Non-pigmented ciliary epithelial cell (primary cell): ENCODE measurements around the gene PTK6.

ENCODE experiments used
- DNase-seq: peaks from one replicate; pipeline ENCODE4 v3.0.0-alpha.2; 2010; ENCODE audit warnings: low read depth

Gene PTK6

GRCh38 chr20:63557481-63557891, 20.3 kb upstream of the PTK6 start:
- DNase-seq = no peak

DNA sequence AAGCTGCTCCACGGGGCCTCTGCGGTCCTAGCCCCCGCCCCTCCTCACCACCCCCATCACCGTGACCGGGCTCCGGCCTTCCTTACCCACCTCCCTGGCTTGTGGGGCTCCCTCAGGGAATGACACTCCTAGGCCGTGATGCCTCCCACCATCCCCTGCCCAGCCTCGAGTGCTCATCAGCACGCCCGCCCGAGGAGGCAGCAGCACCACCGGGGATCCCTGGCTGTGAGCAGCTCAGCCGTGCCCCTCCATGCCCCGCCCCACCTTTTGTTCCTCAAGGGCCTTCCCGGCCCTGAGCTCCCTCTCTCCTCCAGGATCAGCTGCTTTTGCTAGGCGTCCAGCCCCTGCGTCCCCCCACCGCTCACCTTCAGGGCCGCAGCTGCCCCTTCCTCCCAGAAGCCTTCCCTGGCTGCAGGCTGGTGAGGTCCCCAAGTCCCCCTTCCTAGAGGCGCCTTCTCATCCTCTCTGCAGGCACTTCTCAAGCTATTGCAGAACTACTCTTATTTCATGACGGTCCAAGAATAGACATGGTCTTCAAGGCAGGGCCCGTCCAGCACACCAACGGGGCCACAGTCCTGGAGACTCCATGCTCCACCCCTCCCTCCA, 19.8 kb upstream of the PTK6 start:
- DNase-seq = no peak

- no peak for DNase-seq
These were observed 18.6 kb upstream of the PTK6 start for GRCh38 chr20:63555661-63556381.

GRCh38 chr20:63554361-63555278, 17.4 kb upstream of the PTK6 start:
- no peak for DNase-seq

GRCh38 chr20:63553933-63554290, 16.7 kb upstream of the PTK6 start, which contains the start of gene FNDC11:
TSS of gene FNDC11 (plus strand) at chr20:63554159. CDS start at chr20:63555664, 1,505 bp downstream.
- DNase-seq = no peak

DNA sequence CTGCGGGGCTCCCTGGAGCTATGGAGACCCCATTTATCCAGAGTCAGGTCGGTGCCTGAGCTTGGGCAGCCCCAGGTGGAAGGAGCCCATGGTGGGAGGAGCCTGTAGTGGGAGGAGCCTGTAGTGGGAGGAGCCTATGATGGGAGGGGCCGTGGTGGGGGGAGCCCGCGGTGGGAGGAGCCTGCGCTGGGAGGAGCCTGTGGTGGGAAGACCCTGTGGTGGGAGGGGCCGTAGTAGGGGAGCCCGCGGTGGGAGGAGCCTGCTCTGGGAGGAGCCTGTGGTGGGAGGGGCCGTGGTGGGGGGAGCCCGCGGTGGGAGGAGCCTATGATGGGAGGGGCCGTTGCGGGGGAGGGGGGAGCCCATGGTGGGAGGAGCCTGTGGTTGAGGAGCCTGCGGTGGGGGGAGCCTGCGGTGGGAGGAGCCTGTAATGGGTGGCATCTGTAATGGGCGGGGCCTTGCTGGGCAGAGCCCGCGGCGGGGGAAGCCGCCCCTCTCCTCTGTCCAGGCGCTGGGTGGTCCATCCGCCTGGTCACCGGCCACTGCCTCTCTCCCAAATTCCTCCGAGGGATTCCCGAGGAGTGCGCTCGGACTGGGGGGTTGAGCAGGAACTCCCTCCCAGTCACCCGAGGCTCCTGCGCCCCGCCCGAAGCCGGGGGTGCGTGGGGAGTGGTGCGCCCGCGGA, 16.2 kb upstream of the PTK6 start:
- no peak for DNase-seq

DNA sequence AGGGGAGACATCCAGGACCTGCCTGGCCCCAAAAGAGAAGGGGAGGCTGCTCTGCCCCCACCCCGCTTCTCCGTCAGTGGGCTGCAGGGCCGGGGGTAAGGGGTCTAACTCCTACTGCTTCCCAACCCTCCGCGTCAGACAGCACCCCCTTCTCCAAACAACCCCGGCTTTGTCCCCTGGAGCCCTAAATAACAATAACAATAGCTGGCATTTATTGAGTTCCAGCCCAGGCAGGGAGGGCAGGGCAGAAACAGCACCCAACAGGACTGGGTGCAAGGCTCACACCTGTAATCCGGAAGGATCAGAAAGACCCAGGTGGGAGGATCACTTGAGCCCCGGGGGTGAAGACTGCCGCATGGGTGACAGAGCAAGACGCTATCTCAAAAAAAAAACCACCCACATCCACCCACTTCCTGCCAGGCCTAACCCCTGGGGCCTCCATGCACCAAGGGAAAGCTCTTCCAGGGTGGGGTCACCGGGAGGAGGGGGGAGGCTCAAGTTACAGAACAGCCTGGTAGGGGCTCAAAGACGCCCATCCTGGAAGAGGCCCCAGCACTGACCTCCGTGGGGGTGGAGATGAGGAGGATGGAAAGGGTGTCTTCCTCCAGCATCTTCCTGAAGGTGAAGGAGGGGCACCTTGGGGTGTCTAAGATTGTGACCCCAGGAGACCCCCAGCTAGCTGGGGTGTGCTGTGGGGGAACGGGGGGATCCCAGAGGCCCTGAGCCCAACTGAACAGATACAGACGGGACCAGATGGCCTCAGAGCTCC, 15.5 kb upstream of the PTK6 start:
- DNase-seq = no peak

DNA sequence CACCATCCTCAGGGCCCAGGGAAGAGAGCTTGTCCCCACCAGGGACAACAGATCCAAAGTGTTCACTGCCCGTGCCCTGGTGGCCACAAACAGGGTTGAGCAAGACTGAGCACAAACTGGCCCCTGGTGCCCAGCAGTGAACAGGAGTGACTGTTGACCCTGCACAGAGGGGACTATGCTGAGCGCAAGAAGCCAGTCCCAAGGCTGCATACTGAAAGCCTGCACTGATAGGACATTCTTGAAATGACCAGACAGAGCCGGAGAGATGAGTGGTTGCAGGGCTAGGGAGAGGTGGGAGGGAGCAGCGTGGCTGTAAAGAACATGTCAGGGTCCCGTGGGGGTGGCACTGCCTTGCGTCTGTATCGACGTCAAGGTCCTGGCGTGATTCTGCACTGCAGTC, 13.9 kb upstream of the PTK6 start:
- DNase-seq = no peak

DNA sequence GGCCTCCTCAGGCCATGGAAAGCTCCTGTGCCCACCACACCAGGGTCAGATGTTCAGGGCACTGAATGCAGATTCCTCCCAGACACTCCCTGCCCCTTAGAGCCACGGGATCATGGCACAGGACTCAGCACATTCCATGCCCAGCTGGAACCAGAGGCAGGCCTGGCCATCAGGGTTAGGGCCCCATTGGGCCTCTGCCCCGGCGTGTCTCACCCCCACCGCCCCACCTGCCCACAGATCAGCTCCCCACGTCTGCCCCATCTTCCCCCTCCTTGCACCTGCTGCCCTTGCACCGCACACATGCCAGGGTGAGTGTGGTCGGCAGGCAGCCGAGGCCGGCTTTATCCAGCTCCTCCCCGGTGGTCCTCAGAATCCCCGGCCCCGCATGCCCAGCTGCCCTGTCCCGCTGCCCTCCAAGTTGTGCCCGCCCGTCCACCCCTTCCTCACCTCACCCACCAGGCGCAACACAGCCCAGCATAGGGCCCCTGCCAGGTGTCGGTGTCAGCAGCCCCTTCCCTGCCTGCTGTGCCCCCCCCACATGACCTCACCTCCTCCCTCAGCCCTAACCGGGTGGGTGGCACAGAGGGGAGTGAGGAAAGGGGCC, 12.6 kb upstream of the PTK6 start:
- DNase-seq = no peak

DNA sequence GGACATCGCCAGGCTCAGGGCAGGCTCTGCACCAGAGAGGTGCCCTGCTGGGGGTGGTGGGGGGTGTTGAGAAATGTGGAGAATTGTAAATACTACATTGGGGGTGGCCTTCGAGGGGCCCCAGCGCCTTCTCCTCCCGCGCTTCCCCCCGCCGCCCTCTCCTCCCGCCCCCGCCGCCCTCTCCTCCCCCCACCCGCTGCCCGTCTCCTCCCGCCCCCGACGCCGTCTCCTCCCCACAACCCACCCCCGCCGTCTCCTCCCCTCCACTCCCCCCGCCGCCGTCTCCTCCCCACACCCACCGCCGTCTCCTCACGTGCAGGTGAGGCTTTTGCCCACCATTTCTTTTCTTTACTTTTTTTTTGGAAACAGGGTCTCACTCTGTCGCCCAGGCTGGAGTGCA, 11.8 kb upstream of the PTK6 start:
- no peak for DNase-seq

DNA sequence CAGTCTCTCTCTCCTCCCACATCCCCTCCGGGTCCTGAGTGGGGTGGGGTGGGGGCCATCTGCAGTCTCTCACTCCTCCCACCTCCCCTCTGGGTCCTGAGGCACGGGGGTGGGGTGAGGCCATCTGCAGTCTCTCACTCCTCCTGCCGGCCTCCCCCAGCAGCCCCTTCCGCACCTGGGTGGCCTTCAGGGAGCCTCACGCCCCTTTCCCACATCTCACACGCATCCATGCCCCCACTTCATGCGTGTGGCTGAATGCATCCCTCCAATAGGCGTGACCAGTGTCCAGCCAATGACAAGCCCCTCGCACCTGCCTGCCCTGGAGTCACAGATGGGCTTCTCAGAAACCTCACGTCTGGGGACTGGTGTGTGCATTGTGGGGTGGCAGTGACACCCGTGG, 11.4 kb upstream of the PTK6 start:
- DNase-seq = no peak

GRCh38 chr20:63547725-63548480, 10.7 kb upstream of the PTK6 start, which contains the start of gene SRMS:
TSS of gene SRMS (minus strand) at chr20:63547749. CDS start at chr20:63547463, 286 bp downstream.
- DNase-seq = no peak

GRCh38 chr20:63546956-63547724, 10.0 kb upstream of the PTK6 start:
- DNase-seq = no peak

DNA sequence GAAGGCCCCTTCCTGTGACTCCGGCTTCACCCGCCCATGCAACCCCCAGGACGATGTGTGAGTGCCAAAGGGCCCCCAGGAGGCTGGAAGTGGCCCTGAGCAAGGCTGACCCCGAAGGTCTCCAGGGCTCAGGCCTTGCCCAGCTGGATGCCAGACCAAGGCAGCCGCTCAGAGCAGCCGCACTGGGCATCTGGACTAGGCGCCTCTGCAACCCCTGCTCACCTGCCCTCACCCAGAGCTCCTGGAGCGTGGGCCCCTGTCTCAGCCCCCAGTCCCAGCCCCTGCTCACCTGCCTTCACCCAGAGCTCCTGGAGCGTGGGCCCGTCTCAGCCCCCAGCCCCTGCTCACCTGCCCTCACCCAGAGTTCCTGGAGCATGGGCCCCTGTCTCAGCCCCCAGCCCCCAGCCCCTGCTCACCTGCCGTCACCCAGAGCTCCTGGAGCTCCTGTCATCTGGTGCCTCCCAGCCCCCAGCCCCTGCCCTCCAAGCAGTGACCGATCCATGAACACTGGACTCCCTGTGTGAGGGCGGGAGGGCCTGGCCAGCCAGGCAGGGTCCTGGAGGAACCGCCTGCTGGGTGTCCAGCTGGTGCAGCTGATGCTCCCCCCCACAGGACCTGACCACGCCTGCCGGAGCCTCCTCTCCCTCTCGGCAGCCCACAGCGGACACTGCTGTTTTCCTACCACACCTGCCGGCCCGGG, 9.2 kb upstream of the PTK6 start:
- DNase-seq = no peak

DNA sequence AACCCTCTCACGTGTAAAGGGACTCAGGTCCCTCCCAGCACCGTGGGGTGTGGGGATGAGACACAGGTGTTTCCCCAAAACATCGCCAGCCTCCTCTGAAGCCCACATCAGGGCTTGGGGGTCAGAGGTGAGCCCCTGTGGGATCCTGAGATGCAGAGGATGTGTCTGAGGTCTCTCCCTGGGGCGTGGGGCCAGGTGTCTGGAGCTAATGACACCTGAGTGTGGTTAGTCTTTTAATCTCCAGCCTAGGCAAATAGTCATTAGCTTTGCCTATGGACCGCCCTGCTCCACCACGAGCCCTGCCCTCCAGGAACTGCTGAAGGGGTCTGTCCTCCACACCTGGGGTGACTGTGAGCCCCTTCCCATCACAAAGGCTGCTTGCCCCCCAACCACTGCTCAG, 8.6 kb upstream of the PTK6 start:
- no peak for DNase-seq

DNA sequence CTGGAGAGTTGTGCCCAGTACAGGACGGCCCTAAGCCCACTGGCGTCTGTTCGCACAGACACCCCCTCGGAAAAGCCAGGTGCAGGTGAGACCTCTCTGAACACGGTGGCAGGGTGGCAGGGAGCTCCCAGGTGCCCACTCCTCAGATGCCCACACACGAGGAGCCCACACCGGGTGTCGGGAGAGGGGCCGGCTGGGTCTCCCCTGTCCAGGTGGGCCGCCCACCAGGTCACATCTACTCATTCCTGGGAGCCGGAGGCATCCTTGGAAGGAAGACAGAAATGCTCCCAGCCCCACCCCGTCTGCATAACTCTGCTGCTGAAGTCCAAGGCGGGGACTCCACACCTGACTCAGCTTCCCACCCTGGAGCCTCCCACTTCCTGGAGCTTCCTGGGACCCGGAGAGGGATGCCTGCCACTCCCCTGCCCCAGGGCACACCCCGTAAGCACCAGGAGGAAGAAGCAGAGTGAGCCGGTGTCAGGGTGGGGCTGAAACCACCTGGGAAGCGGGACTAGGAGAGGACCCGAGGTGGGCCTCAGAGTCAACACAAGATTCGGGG, 7.9 kb upstream of the PTK6 start:
- no peak for DNase-seq

DNA sequence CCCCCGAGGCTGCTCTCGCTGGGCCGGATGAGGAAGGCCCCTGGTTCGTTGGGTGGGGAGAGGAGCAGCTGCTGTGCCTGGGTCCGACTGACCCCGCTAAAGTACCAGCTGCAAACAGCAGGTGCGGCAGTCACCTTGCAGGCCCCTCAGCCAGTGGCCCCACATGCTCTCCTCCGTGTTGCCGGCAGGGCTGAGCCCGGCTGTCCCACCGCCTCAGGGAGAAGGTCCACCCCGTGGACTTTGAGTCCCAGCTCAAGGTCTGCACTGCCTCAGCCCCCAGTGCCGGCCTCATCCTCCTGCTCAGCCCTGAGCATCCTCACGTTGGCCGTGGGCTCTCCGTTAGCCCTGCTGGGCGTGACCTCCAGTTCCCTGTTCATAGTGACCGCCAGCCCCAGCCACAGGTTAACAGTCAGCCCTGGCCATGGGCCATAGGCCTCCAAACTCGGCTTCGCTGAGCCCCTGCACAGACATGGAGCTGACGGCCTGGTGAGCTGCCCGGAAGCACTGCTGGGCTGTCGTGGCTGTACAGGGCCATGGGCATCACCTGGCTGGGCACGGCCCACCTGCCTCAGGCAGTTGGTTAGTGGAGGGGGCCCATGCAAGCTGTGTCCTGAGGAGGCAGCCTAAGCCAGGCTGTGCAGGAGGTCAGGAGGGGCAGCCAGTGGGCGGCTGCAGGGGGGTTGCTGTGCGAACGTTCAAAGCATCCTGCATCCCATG, 7.2 kb upstream of the PTK6 start:
- no peak for DNase-seq

DNA sequence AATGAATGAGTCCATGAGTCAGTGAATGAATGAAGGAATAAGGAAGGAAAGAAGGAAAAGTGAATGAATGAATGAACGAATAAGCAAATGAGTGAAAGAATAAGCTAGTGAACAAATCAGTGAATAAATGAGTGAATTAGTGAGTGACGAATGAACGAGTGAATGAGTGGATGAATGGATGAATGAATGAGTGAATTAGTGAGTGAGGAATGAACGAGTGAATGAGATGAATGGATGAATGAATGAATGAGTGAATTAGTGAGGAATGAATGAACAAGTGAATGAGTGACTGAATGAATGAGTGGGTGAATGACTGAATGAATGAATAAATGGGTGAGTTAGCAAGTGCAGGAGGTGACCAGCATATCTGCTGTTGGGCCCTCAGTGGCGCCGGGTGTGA, 6.6 kb upstream of the PTK6 start:
- no peak for DNase-seq
